ENCODE data around the gene FCSK.

Gene FCSK

GRCh38 chr16:70481929-70482536 is 27.6 kb downstream of the FCSK start:
- H3K27ac ChIP-seq, result no peak overlapping the region

GRCh38 chr16:70482624-70483023 is 28.2 kb downstream of the FCSK start:
- no peak for TF ChIP-seq CTCF (conservative IDR thresholded peaks at IDR 0.05)
- H3K27ac ChIP-seq, result no peak overlapping the region

More at GRCh38 chr16:70481929-70482536, 27.6 kb downstream of the FCSK start:
- TF ChIP-seq CTCF (conservative IDR thresholded peaks at IDR 0.05), result no peak

- H3K27ac ChIP-seq, result no peak overlapping the region
- no peak for TF ChIP-seq CTCF (conservative IDR thresholded peaks at IDR 0.05)
Measured at GRCh38 chr16:70483426-70483825, 29.0 kb downstream of the FCSK start.

GRCh38 chr16:70484867-70485266 is 30.5 kb downstream of the FCSK start:
- TF ChIP-seq CTCF (conservative IDR thresholded peaks at IDR 0.05), result no peak
- no peak overlapping the region for H3K27ac ChIP-seq

- H3K27ac ChIP-seq, result no peak overlapping the region
- no peak for TF ChIP-seq CTCF (conservative IDR thresholded peaks at IDR 0.05)
Measured at GRCh38 chr16:70490261-70490660, 35.9 kb downstream of the FCSK start.

- no peak overlapping the region for H3K27ac ChIP-seq
Measured at GRCh38 chr16:70493802-70494201, 39.4 kb downstream of the FCSK start.

GRCh38 chr16:70494202-70494770 is 39.9 kb downstream of the FCSK start:
- no peak for TF ChIP-seq CTCF (conservative IDR thresholded peaks at IDR 0.05)
- H3K27ac ChIP-seq, result no peak overlapping the region

More at GRCh38 chr16:70493802-70494201, 39.4 kb downstream of the FCSK start:
- TF ChIP-seq CTCF (conservative IDR thresholded peaks at IDR 0.05), result no peak
